Measurements from ENCODE around the gene B3GAT3.
"Not testable (repeated sequence)": the region's sequence is repeated elsewhere in the genome, so short reads cannot be mapped to it uniquely, and the experiment has no call there.

B3GAT3 gene

GRCh38 chr11:62604460-62605120 is 17.2 kb downstream of the B3GAT3 start:
- no peak for DNase-seq (ENCODE audit: low read depth, low spot score)

GRCh38 chr11:62603776-62604299 is 17.9 kb downstream of the B3GAT3 start:
- no peak for DNase-seq (ENCODE audit: low read depth, low spot score)

- DNase-seq (ENCODE audit: low read depth, low spot score), result no peak
Observed at GRCh38 chr11:62603072-62603408, 18.7 kb downstream of the B3GAT3 start.

- no peak for DNase-seq (ENCODE audit: low read depth, low spot score)
Observed at GRCh38 chr11:62602141-62603071, 19.4 kb downstream of the B3GAT3 start.

GRCh38 chr11:62601372-62602140 is 20.2 kb downstream of the B3GAT3 start, which contains the start of gene MTA2:
TSS of gene MTA2 (minus strand) at chr11:62601865. CDS start at chr11:62601450, 415 bp downstream.
- DNase-seq (ENCODE audit: low read depth, low spot score), result peak; percentile 96

GRCh38 chr11:62601122-62601371 is 20.7 kb downstream of the B3GAT3 start:
- no peak for DNase-seq (ENCODE audit: low read depth, low spot score)

- DNase-seq (ENCODE audit: low read depth, low spot score), result no peak
Observed at GRCh38 chr11:62600367-62601121, 21.2 kb downstream of the B3GAT3 start.

GRCh38 chr11:62599901-62600300 is 21.9 kb downstream of the B3GAT3 start:
- DNase-seq (ENCODE audit: low read depth, low spot score), result no peak

GRCh38 chr11:62599069-62599696 is 22.6 kb downstream of the B3GAT3 start:
- peak; percentile 94 for DNase-seq (ENCODE audit: low read depth, low spot score)

GRCh38 chr11:62595124-62595523 is 26.7 kb downstream of the B3GAT3 start:
- no peak for DNase-seq (ENCODE audit: low read depth, low spot score)

GRCh38 chr11:62593434-62594044 is 28.2 kb downstream of the B3GAT3 start:
- no peak for DNase-seq (ENCODE audit: low read depth, low spot score)

- no peak for DNase-seq (ENCODE audit: low read depth, low spot score)
Observed at GRCh38 chr11:62592989-62593421, 28.8 kb downstream of the B3GAT3 start.

- DNase-seq (ENCODE audit: low read depth, low spot score), result no peak
Observed at GRCh38 chr11:62592146-62592815, 29.5 kb downstream of the B3GAT3 start.

- peak; percentile 97 for DNase-seq (ENCODE audit: low read depth, low spot score)
Observed at GRCh38 chr11:62591448-62592145, 30.2 kb downstream of the B3GAT3 start, which contains the start of gene TUT1. TSS of gene TUT1 (minus strand) at chr11:62591523. CDS start at chr11:62591485, 38 bp downstream.

- DNase-seq (ENCODE audit: low read depth, low spot score), result no peak
Observed at GRCh38 chr11:62588966-62589637, 32.7 kb downstream of the B3GAT3 start.

- DNase-seq (ENCODE audit: low read depth, low spot score), result not testable (repeated sequence)
Observed at GRCh38 chr11:62585356-62585755, 36.4 kb downstream of the B3GAT3 start.

- not testable (repeated sequence) for DNase-seq (ENCODE audit: low read depth, low spot score)
Observed at GRCh38 chr11:62581735-62582134, 40.1 kb downstream of the B3GAT3 start.

- DNase-seq (ENCODE audit: low read depth, low spot score), result no peak
Observed at GRCh38 chr11:62580959-62581715, 40.6 kb downstream of the B3GAT3 start.

All from smooth muscle cell of the brain vasculature (primary cell).